Stomach (tissue), 4 donors: ENCODE measurements around the gene CASQ1.

Experiments
- CTCF ChIP-seq, 7 experiments: fragments of 450-650 bp in 4 of 7; fragments of 200-600 bp in 3 of 7; sonication (generic) in 3 of 7; IDR thresholded peaks; one replicate each; pipeline ENCODE4 v1.5.1; 2016 to 2019; ENCODE audit warnings: antibody characterized with exemption in 7 of 7, control low read depth in 2 of 7, mild to moderate bottlenecking in 1 of 7
- POLR2A ChIP-seq, 4 donors: fragments of 450-650 bp; IDR thresholded peaks; one replicate each; pipeline ENCODE4 v1.6.1; 2016; ENCODE audit warnings: antibody characterized with exemption in 4 of 4, control low read depth in 2 of 4, mild to moderate bottlenecking in 1 of 4, moderate library complexity in 1 of 4
- POLR2AphosphoS5 ChIP-seq, 3 donors: sonication (generic); formaldehyde crosslinking; IDR thresholded peaks; one replicate each; pipeline ENCODE4 v1.6.1; 2016; ENCODE audit warnings: antibody characterized with exemption in 3 of 3

- TF ChIP-seq CTCF (IDR thresholded peaks at IDR 0.05) (no peak), POLR2A (IDR thresholded peaks at IDR 0.05) (no peak), POLR2AphosphoS5 (IDR thresholded peaks at IDR 0.05) (no peak)
Observed at GRCh38 chr1:160217481-160218051, 27.2 kb downstream of the CASQ1 start.
